Tibial artery (tissue), 4 donors: ENCODE data around the gene METTL25B.

ENCODE experiments used
- DNase-seq, 2 donors: peaks; one replicate each; pipeline ENCODE4 v3.0.0-alpha.2; 2019
- H3K27ac ChIP-seq, 2 donors: fragments of 200-600 bp; sonication (generic) in 1 of 2; 1 replicate in 1 of 2; 2 replicates in 1 of 2; pipeline ENCODE4 v1.5.1; 2018 to 2019; ENCODE audit warnings: mild to moderate bottlenecking in 1 of 2
- H3K27me3 ChIP-seq, 2 donors: fragments of 200-600 bp; sonication (generic) in 1 of 2; one replicate each; pipeline versions ENCODE4 v1.5.1 to v1.6.0; 2016 to 2019
- H3K36me3 ChIP-seq, 3 donors: fragments of 200-600 bp; sonication (generic) in 2 of 3; one replicate each; pipeline ENCODE4 v1.5.1; 2016 to 2019; ENCODE audit warnings: mild to moderate bottlenecking in 2 of 3
- H3K4me1 ChIP-seq, 4 donors: fragments of 200-600 bp; sonication (generic) in 2 of 4; 1 replicate in 3 of 4; 2 replicates in 1 of 4; pipeline ENCODE4 v1.5.1; 2016 to 2019
- H3K4me3 ChIP-seq, 2 donors: fragments of 200-600 bp; sonication (generic) in 1 of 2; 1 replicate in 1 of 2; 2 replicates in 1 of 2; pipeline ENCODE4 v1.5.1; 2018 to 2019; ENCODE audit warnings: mild to moderate bottlenecking in 2 of 2
- H3K9me3 ChIP-seq, 3 donors: fragments of 200-600 bp; sonication (generic) in 1 of 3; one replicate each; pipeline ENCODE4 v1.5.1; 2016 to 2019
- intact Hi-C: fragments of 100-400 bp; cut with DNase I; formaldehyde crosslinking; loops from one replicate; pipeline ENCODE4 v1.15.0; 2023; ENCODE audit warnings: low total_unique reads
- TF ChIP-seq, protein P1 (sequence below), 2 experiments: fragments of 200-600 bp in 1 of 2; fragments of 450-650 bp in 1 of 2; IDR thresholded peaks; one replicate each; pipeline ENCODE4 v1.5.1; 2017 to 2019; ENCODE audit warnings: antibody characterized with exemption in 2 of 2, mild to moderate bottlenecking in 1 of 2, moderate library complexity in 1 of 2

The METTL25B gene

DNA sequence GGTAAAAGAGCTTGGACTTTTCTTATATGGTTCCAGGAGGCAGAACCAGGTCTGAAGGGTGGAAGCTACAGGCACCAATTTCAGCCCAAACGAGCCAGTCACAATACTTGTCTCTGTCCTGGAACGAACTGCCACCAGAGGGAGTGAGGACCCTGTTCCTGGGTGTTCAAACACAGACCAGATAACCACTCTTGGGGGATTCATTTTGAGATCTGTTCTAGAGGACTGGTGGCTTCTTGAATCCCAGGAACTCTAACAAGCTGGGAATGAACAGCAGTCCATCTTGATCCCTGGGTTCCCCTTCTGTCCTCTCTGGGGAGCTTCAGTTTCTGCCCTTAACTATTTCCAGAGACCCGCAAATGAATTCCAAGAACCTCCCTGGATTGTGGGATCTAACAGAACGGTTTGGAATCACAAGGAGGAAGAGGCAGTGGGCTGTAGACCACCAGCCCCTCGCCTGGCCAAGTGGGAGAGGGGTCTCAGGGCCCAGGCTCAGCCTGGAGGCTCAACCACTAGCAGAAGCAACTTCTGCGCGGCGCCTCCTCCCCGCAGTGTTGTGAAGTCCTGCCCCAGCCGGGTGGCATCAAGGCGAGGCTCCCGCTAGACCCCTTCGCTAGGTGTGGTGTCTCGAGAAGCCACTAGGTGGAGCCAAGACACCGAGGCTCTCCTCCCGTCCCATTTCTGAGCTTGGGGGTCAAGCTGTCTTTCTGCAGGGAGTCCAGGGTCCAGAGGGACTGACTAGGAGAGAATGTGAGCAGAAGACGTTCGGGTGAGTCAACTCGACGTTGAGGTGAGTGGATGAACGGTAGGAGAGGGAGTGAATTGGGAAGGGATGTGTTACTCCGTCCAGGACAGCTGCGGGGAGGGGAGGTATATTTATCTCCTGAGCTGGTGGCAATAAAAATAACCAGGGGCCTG is 39.0 kb upstream of the METTL25B start:
- H3K9me3 ChIP-seq: no peaks in the 10 kb centered on the region
- peak; percentile 74 to 84 for DNase-seq
- no peaks in the 10 kb centered on the region for H3K36me3 ChIP-seq
- no peak overlapping the region for H3K4me3 ChIP-seq
- intact Hi-C loops: no loop called here
- H3K27me3 ChIP-seq: peaks cover 3 to 71% of the 10 kb centered on the region in 2 donors
- peaks cover 0 to 43% (median 11%) of the 10 kb centered on the region in 4 donors for H3K4me1 ChIP-seq
- TF ChIP-seq, protein P1, sequence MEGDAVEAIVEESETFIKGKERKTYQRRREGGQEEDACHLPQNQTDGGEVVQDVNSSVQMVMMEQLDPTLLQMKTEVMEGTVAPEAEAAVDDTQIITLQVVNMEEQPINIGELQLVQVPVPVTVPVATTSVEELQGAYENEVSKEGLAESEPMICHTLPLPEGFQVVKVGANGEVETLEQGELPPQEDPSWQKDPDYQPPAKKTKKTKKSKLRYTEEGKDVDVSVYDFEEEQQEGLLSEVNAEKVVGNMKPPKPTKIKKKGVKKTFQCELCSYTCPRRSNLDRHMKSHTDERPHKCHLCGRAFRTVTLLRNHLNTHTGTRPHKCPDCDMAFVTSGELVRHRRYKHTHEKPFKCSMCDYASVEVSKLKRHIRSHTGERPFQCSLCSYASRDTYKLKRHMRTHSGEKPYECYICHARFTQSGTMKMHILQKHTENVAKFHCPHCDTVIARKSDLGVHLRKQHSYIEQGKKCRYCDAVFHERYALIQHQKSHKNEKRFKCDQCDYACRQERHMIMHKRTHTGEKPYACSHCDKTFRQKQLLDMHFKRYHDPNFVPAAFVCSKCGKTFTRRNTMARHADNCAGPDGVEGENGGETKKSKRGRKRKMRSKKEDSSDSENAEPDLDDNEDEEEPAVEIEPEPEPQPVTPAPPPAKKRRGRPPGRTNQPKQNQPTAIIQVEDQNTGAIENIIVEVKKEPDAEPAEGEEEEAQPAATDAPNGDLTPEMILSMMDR (IDR thresholded peaks at IDR 0.05): peak; percentile 94
- no peak overlapping the region for H3K27ac ChIP-seq

DNA sequence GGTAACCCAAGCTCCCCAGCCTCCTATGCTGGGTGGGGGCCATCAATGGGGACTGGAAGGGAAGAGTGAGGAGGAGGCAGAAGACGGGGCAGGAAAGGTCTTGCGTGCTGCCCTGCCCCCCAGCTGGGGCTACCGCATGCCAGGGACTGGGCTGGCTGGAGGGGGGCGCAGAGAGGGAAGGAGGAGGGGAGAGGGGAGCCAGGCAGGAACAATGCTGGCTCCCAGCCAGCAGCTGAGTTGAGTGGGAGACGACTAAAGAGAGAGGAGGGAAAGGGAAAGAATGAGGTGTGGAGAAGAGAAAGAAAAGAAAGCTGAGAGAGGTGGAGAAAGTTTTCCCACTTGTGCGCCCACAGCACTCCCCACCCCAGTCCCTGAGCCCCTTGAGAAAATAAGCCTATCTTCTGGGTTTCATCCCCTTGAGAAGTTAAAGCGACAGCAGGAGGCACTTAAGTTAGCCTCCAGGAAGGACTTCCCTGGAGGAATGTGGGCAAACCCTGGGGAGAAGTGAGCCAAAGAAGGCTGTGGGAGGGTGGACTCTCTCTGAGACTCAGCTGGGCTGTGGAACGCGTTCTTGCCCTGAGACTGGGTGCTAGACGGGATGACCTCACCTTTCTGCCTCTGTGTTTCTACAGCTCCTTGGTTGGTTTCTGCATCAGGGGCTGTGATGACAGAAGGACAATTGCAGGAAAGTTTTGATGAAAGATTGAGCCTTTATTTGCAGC is 38.2 kb upstream of the METTL25B start:
- no peaks in the 10 kb centered on the region for H3K9me3 ChIP-seq
- no peak for DNase-seq
- H3K27ac ChIP-seq: no peak overlapping the region
- no peaks in the 10 kb centered on the region for H3K36me3 ChIP-seq
- H3K4me3 ChIP-seq: no peak overlapping the region
- intact Hi-C loops: no loop called here
- TF ChIP-seq, protein P1 (IDR thresholded peaks at IDR 0.05): no peak
- peaks cover 0 to 43% (median 11%) of the 10 kb centered on the region in 4 donors for H3K4me1 ChIP-seq
- peaks cover 3 to 67% of the 10 kb centered on the region in 2 donors for H3K27me3 ChIP-seq

DNA sequence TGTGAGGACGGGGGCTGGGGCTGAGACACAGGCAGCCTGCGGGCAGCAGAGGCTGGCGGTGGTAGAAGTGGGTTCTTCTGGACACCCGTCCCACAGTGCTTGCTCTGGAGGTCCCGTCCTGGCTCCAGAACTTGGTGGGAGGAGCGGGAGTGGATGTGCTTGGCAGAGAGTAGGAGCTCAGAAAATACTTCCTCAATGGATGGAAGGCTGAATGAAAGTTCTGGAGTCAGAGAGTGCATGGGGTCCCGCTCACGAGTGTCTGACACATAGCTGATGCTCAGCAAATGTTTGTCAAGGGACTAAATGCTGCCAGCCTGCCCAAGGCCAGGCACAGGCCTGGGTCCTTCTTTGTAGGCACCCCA is 37.6 kb upstream of the METTL25B start:
- TF ChIP-seq, protein P1 (IDR thresholded peaks at IDR 0.05): no peak
- no peak for DNase-seq
- peaks cover 0 to 43% (median 11%) of the 10 kb centered on the region in 4 donors for H3K4me1 ChIP-seq
- H3K4me3 ChIP-seq: no peak overlapping the region
- H3K36me3 ChIP-seq: no peaks in the 10 kb centered on the region
- intact Hi-C loops: no loop called here
- H3K27ac ChIP-seq: no peak overlapping the region
- no peaks in the 10 kb centered on the region for H3K9me3 ChIP-seq
- peaks cover 3 to 64% of the 10 kb centered on the region in 2 donors for H3K27me3 ChIP-seq

DNA sequence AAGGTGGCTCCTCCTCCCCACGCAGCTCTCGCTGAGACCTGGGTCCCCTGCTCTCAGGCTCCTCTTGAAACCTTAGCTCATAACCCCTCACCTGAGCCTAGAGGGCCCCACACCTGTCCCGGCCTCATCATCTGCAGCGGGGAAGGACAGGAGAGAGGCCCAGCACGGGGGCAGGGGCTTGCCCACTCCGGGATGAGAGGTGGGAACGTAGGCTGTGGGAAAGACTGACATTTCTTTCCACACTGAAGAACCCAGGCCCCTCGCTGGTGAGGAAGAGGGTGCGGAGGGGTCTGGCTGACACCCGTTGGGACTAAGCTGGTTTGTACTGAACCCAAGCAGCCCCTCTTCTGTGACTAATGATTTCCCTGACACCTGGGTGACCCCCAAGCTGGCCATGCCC is 37.1 kb upstream of the METTL25B start:
- no peaks in the 10 kb centered on the region for H3K36me3 ChIP-seq
- peaks cover 0 to 43% (median 11%) of the 10 kb centered on the region in 4 donors for H3K4me1 ChIP-seq
- H3K27ac ChIP-seq: no peak overlapping the region
- H3K9me3 ChIP-seq: no peaks in the 10 kb centered on the region
- peaks cover 3 to 59% of the 10 kb centered on the region in 2 donors for H3K27me3 ChIP-seq
- TF ChIP-seq, protein P1 (IDR thresholded peaks at IDR 0.05): no peak
- intact Hi-C loops: no loop called here
- no peak overlapping the region for H3K4me3 ChIP-seq
- no peak for DNase-seq

DNA sequence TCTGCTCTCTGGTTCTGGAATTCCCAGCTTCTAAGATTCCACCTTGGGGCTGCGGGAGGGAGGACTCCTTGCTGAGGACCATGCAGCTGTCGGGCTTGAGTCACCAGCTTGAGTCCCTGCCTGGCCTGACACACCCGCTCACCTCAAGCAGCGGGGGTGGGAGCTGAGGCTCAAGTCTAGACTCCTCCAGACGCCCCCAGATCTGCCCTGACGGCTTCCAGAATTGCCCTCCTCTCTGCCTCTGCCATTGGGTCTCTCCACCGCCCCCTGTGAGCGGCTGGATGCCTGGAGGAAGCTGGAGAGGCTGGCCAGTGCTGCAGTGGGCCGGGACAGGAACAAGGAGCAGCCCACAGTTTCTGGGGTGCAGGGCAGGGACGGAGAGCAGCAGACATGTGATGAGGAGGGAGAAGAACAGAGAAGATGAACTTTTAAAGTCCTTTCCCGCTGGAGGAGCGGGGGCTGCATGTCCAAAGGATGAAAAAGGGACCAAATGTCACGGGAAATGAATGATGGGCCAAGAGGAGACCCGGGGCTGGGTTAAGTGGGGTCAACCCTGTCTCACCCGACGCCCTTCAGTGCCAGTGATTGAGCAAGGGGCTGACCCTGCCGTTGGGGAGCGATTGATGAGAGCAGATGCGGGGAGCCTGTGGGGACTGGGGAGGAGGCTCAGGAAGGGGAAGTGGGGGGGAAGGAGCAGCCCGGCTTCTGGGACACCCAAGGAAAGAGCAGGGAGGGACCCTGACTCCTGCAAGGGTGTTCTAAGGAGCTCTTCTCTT is 36.4 kb upstream of the METTL25B start:
- Histone ChIP-seq H3K27ac (no peak overlapping the region), H3K4me3 (no peak overlapping the region), H3K4me1 (peaks cover 0 to 43% (median 11%) of the 10 kb centered on the region in 4 donors), H3K9me3 (no peaks in the 10 kb centered on the region), H3K27me3 (peaks cover 3 to 56% of the 10 kb centered on the region in 2 donors), H3K36me3 (no peaks in the 10 kb centered on the region)
- intact Hi-C loops: loop anchor here (2.0 kb wide), 1 partner anchor 33 kb away; no protein-coding TSS in a partner anchor
- no peak for DNase-seq
- TF ChIP-seq, protein P1 (IDR thresholded peaks at IDR 0.05): no peak
